ENCODE measurements around the gene DGKD. TPM values are rescaled to one million over a fixed set of nuclear protein-coding genes. Genes with fewer than 3 reads are reported as not detected.

DGKD gene
- total and polyA plus RNA-seq, 2 experiments from 2014 or later, result 3.9 to 4.0 TPM

DNA sequence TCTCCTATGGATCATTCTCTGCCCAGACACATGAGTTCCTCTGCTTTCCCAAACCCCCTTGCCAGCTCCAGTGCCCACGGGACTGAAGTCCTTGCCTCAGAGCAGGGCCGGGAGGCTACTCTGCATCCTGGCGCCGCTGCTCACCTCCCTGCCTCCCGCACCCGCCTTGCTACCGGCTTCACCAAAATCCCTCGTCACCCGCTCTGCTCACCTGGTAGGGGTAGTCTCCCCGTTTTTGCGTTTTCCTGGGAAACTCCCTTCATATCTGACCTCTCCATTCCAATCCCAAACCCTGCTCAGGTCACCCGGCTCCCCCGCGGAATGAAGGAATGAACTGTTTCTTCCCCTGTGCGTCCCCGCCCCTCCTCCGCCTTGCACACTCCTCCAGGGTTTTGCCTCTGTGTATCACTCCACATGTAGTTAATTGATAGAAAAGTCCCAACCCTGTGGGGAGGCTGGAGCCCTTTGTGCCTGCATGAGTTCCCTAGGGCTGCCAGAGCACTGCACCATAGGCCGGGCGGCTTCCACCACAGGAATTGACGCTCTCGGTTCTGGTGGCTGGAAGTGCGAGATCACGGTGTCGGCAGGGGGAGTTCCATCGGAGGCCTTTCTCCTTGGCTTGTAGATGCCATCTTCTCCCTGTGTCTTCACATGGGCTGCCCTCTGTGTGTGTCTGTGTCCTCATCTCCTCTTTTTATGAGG lies 2.0 kb upstream of the DGKD start:
- no peak for DNase-seq
- Histone ChIP-seq H3K4me2 (ENCODE audit: unreplicated experiment) (no peak overlapping the region), H3K27ac (no peak overlapping the region), H3K36me3 (ENCODE audit: low read depth) (no peaks in the 10 kb centered on the region), H3K4me1 (ENCODE audit: insufficient read depth) (peaks cover 8% of the 10 kb centered on the region), H3K79me2 (ENCODE audit: insufficient read depth) (peaks cover 14% of the 10 kb centered on the region), H4K20me1 (ENCODE audit: insufficient read depth) (no peaks in the 10 kb centered on the region), H3K4me3 (no peak overlapping the region), H2AFZ (no peak overlapping the region), H3F3A (ENCODE audit: insufficient read depth) (peaks cover 10% of the 10 kb centered on the region), H3K9ac (no peak overlapping the region), H3K9me3 (ENCODE audit: low read depth) (no peaks in the 10 kb centered on the region), H3K9me2 (ENCODE audit: insufficient read depth) (no peaks in the 10 kb centered on the region), H3K27me3 (replicated peaks; ENCODE audit: insufficient read depth) (0 out of 2 replicates have a peak, but pooled peaks cover 3% of the 10 kb centered on the region)
- 97 to 99% methylated on average over 25 of the region's 25 CpGs for WGBS, 2 experiments (ENCODE audit: low coverage in 1 of 2, low lambda C conversion rate in 2 of 2, missing lambda C conversion rate in 2 of 2)
- in situ Hi-C loops (cut with MboI), result no loop called here
- TF ChIP-seq EZH2 (IDR thresholded peaks at IDR 0.05; ENCODE audit: insufficient read depth, poor library complexity, severe bottlenecking), result no peak
- no peak for TF ChIP-seq EZH2phosphoT487 (IDR thresholded peaks at IDR 0.05; ENCODE audit: insufficient read depth, low read depth)

DNA sequence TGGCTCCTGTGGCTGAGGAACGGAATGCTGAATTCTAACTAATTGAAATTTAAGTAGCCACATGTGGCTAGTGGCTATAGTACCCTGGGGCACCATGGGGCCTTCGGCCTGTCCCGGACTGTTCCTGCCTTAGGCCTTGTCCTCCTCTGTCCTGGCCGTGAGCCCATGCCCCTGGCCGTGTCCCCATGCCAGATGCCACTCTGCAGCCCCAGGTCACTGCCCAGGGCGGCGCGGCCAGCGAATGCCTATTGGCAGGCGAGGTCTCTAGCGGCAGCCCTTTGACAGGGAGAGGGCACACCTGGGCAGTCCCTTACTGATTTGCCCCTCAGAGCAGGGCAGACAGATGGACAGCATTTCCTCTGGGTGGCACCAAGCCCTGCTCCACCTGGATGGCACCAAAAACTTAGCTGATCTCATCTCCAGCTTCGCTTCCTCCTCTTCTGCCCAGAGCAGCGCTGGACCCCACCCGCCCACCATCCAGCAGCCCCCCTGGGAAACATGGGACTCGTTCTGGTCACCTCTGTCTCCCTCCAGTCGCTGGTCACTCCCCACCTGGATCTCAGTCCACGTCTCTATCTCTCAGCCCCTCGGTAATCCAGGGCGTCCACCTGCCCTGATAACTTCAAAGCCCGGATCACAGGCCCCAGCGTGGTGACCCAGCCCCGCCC lies 1.1 kb upstream of the DGKD start:
- in situ Hi-C loops (cut with MboI), result no loop called here
- H3K79me2 ChIP-seq (ENCODE audit: insufficient read depth), result peaks cover 14% of the 10 kb centered on the region
- H3K4me2 ChIP-seq (ENCODE audit: unreplicated experiment), result no peak overlapping the region
- 75 to 79% methylated on average over 20 to 22 of the region's 22 CpGs for WGBS, 2 experiments (ENCODE audit: low coverage in 1 of 2, low lambda C conversion rate in 2 of 2, missing lambda C conversion rate in 2 of 2)
- no peak overlapping the region for H3K9ac ChIP-seq
- H3K4me3 ChIP-seq, result no peak overlapping the region
- H3K36me3 ChIP-seq (ENCODE audit: low read depth), result no peaks in the 10 kb centered on the region
- H3F3A ChIP-seq (ENCODE audit: insufficient read depth), result peaks cover 10% of the 10 kb centered on the region
- H2AFZ ChIP-seq, result peak overlapping the region; percentile 99
- no peaks in the 10 kb centered on the region for H3K9me2 ChIP-seq (ENCODE audit: insufficient read depth)
- H3K27ac ChIP-seq, result no peak overlapping the region
- DNase-seq, result no peak
- TF ChIP-seq EZH2 (IDR thresholded peaks at IDR 0.05; ENCODE audit: insufficient read depth, poor library complexity, severe bottlenecking) (no peak), EZH2phosphoT487 (IDR thresholded peaks at IDR 0.05; ENCODE audit: insufficient read depth, low read depth) (no peak)
- H3K27me3 ChIP-seq (replicated peaks; ENCODE audit: insufficient read depth), result no peaks in the 10 kb centered on the region
- no peaks in the 10 kb centered on the region for H3K9me3 ChIP-seq (ENCODE audit: low read depth)
- H3K4me1 ChIP-seq (ENCODE audit: insufficient read depth), result peaks cover 8% of the 10 kb centered on the region
- H4K20me1 ChIP-seq (ENCODE audit: insufficient read depth), result no peaks in the 10 kb centered on the region

DNA sequence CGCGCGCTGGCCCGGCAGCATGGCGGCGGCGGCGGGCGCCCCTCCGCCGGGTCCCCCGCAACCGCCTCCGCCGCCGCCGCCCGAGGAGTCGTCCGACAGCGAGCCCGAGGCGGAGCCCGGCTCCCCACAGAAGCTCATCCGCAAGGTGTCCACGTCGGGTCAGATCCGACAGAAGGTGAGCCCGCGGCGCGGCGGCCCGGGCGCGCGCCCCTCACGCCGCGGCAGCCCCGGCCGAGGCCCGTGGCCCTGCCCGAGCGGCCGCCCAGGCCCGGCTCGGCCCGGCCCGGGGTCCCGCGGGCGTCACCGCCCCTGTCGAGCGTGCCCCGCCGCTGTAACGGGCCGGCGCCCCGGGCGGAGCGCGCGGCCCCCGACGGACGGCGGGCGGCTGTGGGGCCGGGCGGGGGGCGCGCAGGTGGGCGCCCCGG lies 218 bp downstream of the DGKD start:
- no peak for DNase-seq
- peaks cover 10% of the 10 kb centered on the region for H3F3A ChIP-seq (ENCODE audit: insufficient read depth)
- peaks cover 26% of the 10 kb centered on the region for H3K79me2 ChIP-seq (ENCODE audit: insufficient read depth)
- H3K27ac ChIP-seq, result no peak overlapping the region
- in situ Hi-C loops (cut with MboI), result no loop called here
- TF ChIP-seq EZH2 (IDR thresholded peaks at IDR 0.05; ENCODE audit: insufficient read depth, poor library complexity, severe bottlenecking) (no peak), EZH2phosphoT487 (IDR thresholded peaks at IDR 0.05; ENCODE audit: insufficient read depth, low read depth) (no peak)
- H3K9ac ChIP-seq, result no peak overlapping the region; the same call in 1 of the 2 replicates
- no peaks in the 10 kb centered on the region for H3K36me3 ChIP-seq (ENCODE audit: low read depth)
- no peak overlapping the region; the same call in 1 of the 2 replicates for H2AFZ ChIP-seq
- peaks cover 8% of the 10 kb centered on the region for H3K4me1 ChIP-seq (ENCODE audit: insufficient read depth)
- H3K9me3 ChIP-seq (ENCODE audit: low read depth), result no peaks in the 10 kb centered on the region
- H3K27me3 ChIP-seq (replicated peaks; ENCODE audit: insufficient read depth), result no peaks in the 10 kb centered on the region
- no peaks in the 10 kb centered on the region; the same call in 1 of the 2 replicates for H4K20me1 ChIP-seq (ENCODE audit: insufficient read depth)
- no peaks in the 10 kb centered on the region for H3K9me2 ChIP-seq (ENCODE audit: insufficient read depth)
- H3K4me2 ChIP-seq (ENCODE audit: unreplicated experiment), result peak overlapping the region; percentile 86
- H3K4me3 ChIP-seq, result peak overlapping the region; percentile 79
- 0% methylated on average over 4 to 28 of the region's 77 CpGs for WGBS, 2 experiments (ENCODE audit: low coverage in 1 of 2, low lambda C conversion rate in 2 of 2, missing lambda C conversion rate in 2 of 2)

DNA sequence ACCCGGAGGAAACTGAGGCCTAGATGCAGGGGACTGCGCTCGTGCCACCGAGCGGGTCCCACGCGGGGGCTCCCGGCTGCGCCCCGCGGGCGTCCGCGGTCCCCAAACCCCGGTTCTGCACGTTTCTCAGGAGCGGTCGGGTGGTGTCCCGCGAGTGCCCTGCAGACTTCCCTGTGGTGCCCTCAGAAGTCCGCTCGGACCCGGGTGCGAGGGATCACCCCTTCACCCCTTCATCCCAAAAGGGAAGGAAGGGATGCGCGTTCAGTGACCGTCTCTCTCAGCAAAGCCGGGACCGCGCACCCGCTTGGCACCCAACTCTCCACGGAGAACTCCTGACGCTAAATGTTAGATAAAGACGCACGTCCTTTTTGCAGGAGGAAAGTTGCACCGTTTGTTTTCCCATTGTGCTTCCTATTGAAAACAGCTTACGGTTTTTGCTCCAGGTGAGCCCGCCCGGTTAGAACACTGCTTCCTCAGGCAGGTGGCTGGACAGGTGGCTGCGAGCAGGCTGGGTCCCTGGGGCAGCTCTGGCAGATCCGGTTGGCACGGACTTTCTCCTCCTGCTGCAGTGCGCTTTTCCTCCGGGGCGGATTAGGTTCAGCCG lies 779 bp downstream of the DGKD start:
- Histone ChIP-seq H3K27ac (no peak overlapping the region), H4K20me1 (ENCODE audit: insufficient read depth) (no peaks in the 10 kb centered on the region; the same call in 1 of the 2 replicates), H3K9me3 (ENCODE audit: low read depth) (no peaks in the 10 kb centered on the region), H3K4me2 (ENCODE audit: unreplicated experiment) (peak overlapping the region; percentile 86), H3K27me3 (replicated peaks; ENCODE audit: insufficient read depth) (no peaks in the 10 kb centered on the region), H3K79me2 (ENCODE audit: insufficient read depth) (peaks cover 30% of the 10 kb centered on the region), H3F3A (ENCODE audit: insufficient read depth) (peaks cover 10% of the 10 kb centered on the region), H3K4me1 (ENCODE audit: insufficient read depth) (peaks cover 8% of the 10 kb centered on the region), H2AFZ (peak overlapping the region; percentile 80), H3K36me3 (ENCODE audit: low read depth) (no peaks in the 10 kb centered on the region), H3K4me3 (peak overlapping the region; percentile 79), H3K9me2 (ENCODE audit: insufficient read depth) (no peaks in the 10 kb centered on the region), H3K9ac (peak overlapping the region; percentile 57)
- 13 to 20% methylated on average over 35 to 44 of the region's 46 CpGs for WGBS, 2 experiments (ENCODE audit: low coverage in 1 of 2, low lambda C conversion rate in 2 of 2, missing lambda C conversion rate in 2 of 2)
- TF ChIP-seq EZH2phosphoT487 (IDR thresholded peaks at IDR 0.05; ENCODE audit: insufficient read depth, low read depth), result no peak
- peak; percentile 48 for DNase-seq
- in situ Hi-C loops (cut with MboI), result no loop called here

Measured in GM23248 (cell line).